ENCODE data around the gene MVP. TPM values are rescaled to one million over a fixed set of nuclear protein-coding genes. Genes with fewer than 3 reads are reported as not detected.

Gene MVP
- total RNA-seq, 1 experiment from 2014 or later, result 27.3 TPM

DNA sequence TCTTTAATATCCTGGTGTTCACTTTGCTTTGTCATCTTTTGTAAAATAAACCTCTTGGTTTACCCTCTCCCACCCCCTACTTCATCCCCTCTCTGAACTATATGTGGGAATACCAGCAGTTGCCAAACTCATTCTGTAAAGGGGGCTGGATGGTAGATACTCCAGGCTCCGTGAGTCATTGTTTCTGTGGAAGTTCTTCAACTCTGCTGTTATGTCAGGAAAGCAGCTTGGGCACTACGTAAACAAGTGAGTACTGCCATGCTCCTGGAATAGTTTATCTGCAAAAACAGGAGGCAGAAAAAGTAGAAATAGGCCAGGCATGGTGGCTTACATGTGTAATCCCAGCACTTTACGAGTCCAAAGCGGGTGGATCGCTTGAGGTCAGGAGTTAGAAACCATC is 17.6 kb downstream of the MVP start:
- Histone ChIP-seq H2AFZ (ENCODE audit: low read length) (no peak overlapping the region), H3K36me3 (ENCODE audit: low read depth, low read length) (no peaks in the 10 kb centered on the region), H3K4me2 (ENCODE audit: low read length) (no peak overlapping the region), H3K9ac (ENCODE audit: low read length) (no peak overlapping the region), H3K9me3 (ENCODE audit: low read length) (no peaks in the 10 kb centered on the region), H3K27ac (ENCODE audit: low read length) (no peak overlapping the region), H3K79me2 (ENCODE audit: low read length) (no peaks in the 10 kb centered on the region), H3F3A (ENCODE audit: low read length, unreplicated experiment) (no peaks in the 10 kb centered on the region), H3K4me3 (ENCODE audit: low read length) (no peak overlapping the region), H3K9me2 (replicated peaks; ENCODE audit: low read length) (no peaks in the 10 kb centered on the region), H4K20me1 (ENCODE audit: low read length) (no peaks in the 10 kb centered on the region), H3K27me3 (ENCODE audit: low read length) (no peaks in the 10 kb centered on the region), H3K4me1 (ENCODE audit: insufficient read depth, low read length) (no peaks in the 10 kb centered on the region)
- POLR2A ChIA-PET (ENCODE audit: unreplicated experiment), result no interaction called here
- intact Hi-C loops (cut with micrococcal nuclease), result no loop called here
- DNase-seq (no peak), ATAC-seq (no peak)
- no TSS peak for BruUV-seq (replicated peaks)
- CTCF ChIA-PET, result interaction anchor here (0.6 kb wide), 1 partner anchor 21 kb away, joined by 3 read pairs; no protein-coding TSS in a partner anchor
- TF ChIP-seq EZH2phosphoT487 (IDR thresholded peaks at IDR 0.05; ENCODE audit: borderline replicate concordance, low read length) (no peak), EZH2 (IDR thresholded peaks at IDR 0.05; ENCODE audit: low read length, unreplicated experiment) (no peak)
- TF ChIP-seq, protein P1, sequence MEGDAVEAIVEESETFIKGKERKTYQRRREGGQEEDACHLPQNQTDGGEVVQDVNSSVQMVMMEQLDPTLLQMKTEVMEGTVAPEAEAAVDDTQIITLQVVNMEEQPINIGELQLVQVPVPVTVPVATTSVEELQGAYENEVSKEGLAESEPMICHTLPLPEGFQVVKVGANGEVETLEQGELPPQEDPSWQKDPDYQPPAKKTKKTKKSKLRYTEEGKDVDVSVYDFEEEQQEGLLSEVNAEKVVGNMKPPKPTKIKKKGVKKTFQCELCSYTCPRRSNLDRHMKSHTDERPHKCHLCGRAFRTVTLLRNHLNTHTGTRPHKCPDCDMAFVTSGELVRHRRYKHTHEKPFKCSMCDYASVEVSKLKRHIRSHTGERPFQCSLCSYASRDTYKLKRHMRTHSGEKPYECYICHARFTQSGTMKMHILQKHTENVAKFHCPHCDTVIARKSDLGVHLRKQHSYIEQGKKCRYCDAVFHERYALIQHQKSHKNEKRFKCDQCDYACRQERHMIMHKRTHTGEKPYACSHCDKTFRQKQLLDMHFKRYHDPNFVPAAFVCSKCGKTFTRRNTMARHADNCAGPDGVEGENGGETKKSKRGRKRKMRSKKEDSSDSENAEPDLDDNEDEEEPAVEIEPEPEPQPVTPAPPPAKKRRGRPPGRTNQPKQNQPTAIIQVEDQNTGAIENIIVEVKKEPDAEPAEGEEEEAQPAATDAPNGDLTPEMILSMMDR (conservative IDR thresholded peaks at IDR 0.05; ENCODE audit: low read depth, low read length), result no peak

DNA sequence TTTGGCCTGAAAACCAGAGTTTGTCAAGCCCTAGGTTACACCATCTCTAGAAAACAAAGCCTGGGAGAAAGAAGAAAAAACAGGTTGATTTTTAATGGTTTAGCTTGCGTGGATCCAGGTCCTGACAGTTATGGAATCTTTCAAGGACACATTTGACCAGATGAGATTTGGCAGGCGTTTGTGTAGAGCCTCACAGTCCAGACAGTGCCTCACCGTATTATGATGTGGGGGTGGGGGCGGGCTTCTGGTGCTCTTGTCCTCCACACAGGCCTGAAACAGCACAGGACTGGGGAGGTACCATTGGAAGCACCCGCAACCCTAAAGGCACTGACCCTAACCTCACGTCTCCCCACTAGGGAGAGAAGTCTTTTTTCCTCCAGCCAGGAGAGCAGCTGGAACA is 19.6 kb downstream of the MVP start:
- DNase-seq, result no peak
- CTCF ChIA-PET, result interaction anchor here (0.7 kb wide), 1 partner anchor 31 kb away, joined by 6 read pairs; no protein-coding TSS in a partner anchor
- Histone ChIP-seq H2AFZ (ENCODE audit: low read length) (no peak overlapping the region), H3K27ac (ENCODE audit: low read length) (no peak overlapping the region), H3F3A (ENCODE audit: low read length, unreplicated experiment) (no peaks in the 10 kb centered on the region), H3K9me2 (replicated peaks; ENCODE audit: low read length) (no peaks in the 10 kb centered on the region), H3K4me3 (ENCODE audit: low read length) (no peak overlapping the region), H3K79me2 (ENCODE audit: low read length) (no peaks in the 10 kb centered on the region), H4K20me1 (ENCODE audit: low read length) (no peaks in the 10 kb centered on the region), H3K4me2 (ENCODE audit: low read length) (no peak overlapping the region), H3K9ac (ENCODE audit: low read length) (no peak overlapping the region), H3K27me3 (ENCODE audit: low read length) (no peaks in the 10 kb centered on the region), H3K36me3 (ENCODE audit: low read depth, low read length) (no peaks in the 10 kb centered on the region), H3K4me1 (ENCODE audit: insufficient read depth, low read length) (no peaks in the 10 kb centered on the region), H3K9me3 (ENCODE audit: low read length) (no peaks in the 10 kb centered on the region)
- intact Hi-C loops (cut with micrococcal nuclease), result no loop called here
- TF ChIP-seq EZH2phosphoT487 (IDR thresholded peaks at IDR 0.05; ENCODE audit: borderline replicate concordance, low read length) (no peak), EZH2 (IDR thresholded peaks at IDR 0.05; ENCODE audit: low read length, unreplicated experiment) (no peak)
- TF ChIP-seq, protein P1 (conservative IDR thresholded peaks at IDR 0.05; ENCODE audit: low read depth, low read length), result no peak
- ATAC-seq, result no peak
- POLR2A ChIA-PET (ENCODE audit: unreplicated experiment), result no interaction called here
- no TSS peak for BruUV-seq (replicated peaks)

- Histone ChIP-seq H3K4me2 (ENCODE audit: low read length) (no peak overlapping the region), H3K9ac (ENCODE audit: low read length) (no peak overlapping the region), H3K9me3 (ENCODE audit: low read length) (no peaks in the 10 kb centered on the region), H3K79me2 (ENCODE audit: low read length) (no peaks in the 10 kb centered on the region), H3K27me3 (ENCODE audit: low read length) (no peaks in the 10 kb centered on the region), H3K4me3 (ENCODE audit: low read length) (no peak overlapping the region), H3K4me1 (ENCODE audit: insufficient read depth, low read length) (no peaks in the 10 kb centered on the region), H3K27ac (ENCODE audit: low read length) (no peak overlapping the region), H2AFZ (ENCODE audit: low read length) (no peak overlapping the region), H3F3A (ENCODE audit: low read length, unreplicated experiment) (no peaks in the 10 kb centered on the region), H3K9me2 (replicated peaks; ENCODE audit: low read length) (no peaks in the 10 kb centered on the region), H3K36me3 (ENCODE audit: low read depth, low read length) (no peaks in the 10 kb centered on the region), H4K20me1 (ENCODE audit: low read length) (no peaks in the 10 kb centered on the region)
- no peak for DNase-seq
- TF ChIP-seq EZH2 (IDR thresholded peaks at IDR 0.05; ENCODE audit: low read length, unreplicated experiment) (no peak), EZH2phosphoT487 (IDR thresholded peaks at IDR 0.05; ENCODE audit: borderline replicate concordance, low read length) (no peak)
- TF ChIP-seq, protein P1 (conservative IDR thresholded peaks at IDR 0.05; ENCODE audit: low read depth, low read length), result no peak
- no TSS peak for BruUV-seq (replicated peaks)
- ChIA-PET CTCF (no interaction called here), POLR2A (ENCODE audit: unreplicated experiment) (no interaction called here)
- no peak for ATAC-seq
- intact Hi-C loops (cut with micrococcal nuclease), result no loop called here
Observed at GRCh38 chr16:29840240-29840639, 20.0 kb downstream of the MVP start.
